Non-pigmented ciliary epithelial cell (primary cell): ENCODE data around the gene SORT1.

Source experiments
- DNase-seq: peaks from one replicate; pipeline ENCODE4 v3.0.0-alpha.2; 2010; ENCODE audit warnings: low read depth

SORT1 gene

GRCh38 chr1:109274533-109275476 is 122.9 kb downstream of the SORT1 start:
- DNase-seq, result no peak

- no peak for DNase-seq
Observed at GRCh38 chr1:109273570-109274288, 124.0 kb downstream of the SORT1 start.

GRCh38 chr1:109272831-109273547 is 124.7 kb downstream of the SORT1 start:
- DNase-seq, result no peak

DNA sequence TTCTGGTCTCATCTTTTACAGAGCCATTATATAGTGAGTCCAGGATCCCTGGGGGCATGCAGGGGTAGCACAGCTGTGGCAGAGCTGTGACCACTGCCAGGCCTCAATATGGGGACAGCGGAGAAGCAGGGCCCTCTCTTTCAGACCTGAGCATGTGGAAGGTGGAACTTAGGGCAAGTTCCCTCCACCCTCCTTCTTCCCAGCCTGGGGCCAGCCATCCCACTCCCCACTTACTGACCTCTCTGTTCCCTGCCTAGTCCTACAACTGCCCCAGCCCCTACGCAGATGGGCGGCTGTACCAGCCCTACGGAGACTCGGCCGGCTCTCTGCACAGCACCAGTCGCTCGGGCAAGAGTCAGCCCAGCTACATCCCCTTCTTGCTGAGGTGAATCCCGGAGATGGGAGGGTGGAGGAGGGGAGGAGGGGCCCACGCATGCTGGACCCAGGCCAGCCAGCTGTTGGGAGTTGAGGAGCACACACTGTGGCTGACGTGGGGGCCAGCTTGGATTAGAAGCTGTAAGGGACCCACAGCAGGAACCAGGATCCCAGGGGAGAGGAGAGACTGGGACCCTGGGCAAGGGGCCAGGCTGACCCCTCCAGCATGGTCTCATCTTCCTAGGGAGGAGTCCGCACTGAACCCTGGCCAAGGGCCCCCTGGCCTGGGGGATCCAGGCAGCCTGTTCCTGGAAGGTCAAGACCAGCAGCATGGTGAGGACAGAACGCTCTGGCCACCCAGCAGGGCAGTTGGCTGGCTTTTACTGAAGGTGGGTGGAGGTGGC is 125.5 kb downstream of the SORT1 start:
- DNase-seq, result no peak

DNA sequence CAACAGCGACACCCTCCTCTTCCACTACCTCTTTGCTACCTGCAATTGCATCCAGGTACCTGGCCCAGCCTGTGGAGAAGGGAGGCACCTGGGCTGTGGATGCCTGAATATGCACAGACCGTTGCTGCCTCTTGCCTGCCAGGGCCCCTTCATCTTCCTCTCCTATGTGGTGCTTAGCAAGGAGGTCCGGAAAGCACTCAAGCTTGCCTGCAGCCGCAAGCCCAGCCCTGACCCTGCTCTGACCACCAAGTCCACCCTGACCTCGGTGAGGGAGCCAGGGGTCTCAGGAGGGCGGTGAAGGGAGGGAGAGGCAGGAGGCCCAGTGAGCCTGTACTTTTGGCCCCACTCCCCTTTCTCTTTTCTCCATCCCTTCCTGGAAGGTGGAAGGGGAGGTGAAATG is 126.3 kb downstream of the SORT1 start:
- DNase-seq, result no peak

DNA sequence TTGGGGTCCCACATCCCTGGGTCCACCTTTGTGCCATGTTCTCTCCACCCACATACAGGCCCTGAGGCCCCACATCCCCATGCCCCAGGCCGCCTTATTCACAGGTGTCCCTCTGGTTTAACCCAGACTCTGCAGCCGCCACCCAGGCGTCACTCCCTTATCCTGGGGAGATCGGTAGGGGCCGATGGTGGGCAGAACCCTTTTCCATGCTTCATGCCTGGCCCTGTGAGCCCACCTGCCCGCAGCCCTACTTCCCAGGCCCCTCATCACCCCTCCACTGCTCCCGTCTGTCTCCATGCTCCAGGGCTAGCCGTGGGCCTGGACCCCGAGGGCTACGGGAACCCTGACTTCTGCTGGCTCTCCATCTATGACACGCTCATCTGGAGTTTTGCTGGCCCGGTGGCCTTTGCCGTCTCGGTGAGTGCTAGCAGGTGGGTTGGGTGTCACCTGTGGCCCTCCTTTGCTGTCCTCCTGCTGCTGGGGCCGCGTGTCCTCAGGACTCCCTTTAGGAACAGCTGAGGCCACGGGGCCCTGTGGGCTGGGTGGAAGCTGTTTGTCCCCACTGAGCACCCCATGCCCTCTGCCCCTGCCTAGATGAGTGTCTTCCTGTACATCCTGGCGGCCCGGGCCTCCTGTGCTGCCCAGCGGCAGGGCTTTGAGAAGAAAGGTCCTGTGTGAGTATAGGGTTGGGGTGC is 126.9 kb downstream of the SORT1 start:
- no peak for DNase-seq

DNA sequence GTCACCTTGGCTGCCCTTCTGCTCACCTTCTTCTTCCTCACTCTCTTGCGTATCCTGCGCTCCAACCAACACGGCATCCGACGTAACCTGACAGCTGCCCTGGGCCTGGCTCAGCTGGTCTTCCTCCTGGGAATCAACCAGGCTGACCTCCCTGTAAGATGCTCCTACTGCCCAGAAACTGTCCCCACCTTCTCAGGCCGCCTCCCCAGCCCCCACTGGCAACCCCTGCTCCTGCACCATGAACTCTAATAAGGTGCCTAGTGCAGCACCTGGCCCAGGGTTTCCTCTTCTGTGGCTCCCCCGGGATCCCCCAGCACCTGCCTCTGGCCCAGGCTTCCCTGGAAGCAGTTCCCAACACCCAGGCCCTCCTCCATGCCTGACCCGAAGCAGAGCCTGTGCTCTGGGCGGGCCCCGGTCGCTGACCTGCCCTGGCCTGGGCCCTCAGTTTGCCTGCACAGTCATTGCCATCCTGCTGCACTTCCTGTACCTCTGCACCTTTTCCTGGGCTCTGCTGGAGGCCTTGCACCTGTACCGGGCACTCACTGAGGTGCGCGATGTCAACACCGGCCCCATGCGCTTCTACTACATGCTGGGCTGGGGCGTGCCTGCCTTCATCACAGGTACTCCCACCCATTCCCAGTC is 127.6 kb downstream of the SORT1 start:
- no peak for DNase-seq

DNA sequence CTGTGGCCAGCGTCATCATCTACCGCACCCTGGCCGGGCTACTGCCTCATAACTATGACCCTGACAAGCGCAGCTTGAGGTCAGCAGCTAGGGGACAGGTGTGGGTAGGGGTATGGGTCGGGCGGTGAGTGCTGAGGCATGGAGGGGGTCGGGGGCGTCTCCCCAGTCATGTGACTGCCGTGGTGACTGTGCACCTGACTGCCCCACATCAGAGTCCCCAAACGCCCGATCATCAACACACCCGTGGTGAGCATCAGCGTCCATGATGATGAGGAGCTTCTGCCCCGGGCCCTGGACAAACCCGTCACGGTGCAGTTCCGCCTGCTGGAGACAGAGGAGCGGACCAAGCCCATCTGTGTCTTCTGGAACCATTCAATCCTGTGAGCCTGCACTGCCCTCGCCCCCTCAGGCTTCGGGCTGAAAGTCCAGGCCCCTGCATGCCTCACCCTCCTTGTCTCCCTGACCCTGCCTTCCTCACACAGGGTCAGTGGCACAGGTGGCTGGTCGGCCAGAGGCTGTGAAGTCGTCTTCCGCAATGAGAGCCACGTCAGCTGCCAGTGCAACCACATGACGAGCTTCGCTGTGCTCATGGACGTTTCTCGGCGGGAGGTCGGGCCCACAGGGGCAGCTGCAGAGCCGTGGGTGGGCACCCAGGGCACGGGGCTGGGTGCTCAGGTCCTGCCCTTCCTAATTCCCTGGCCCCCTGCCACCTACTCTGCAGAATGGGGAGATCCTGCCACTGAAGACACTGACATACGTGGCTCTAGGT is 128.3 kb downstream of the SORT1 start:
- no peak for DNase-seq

DNA sequence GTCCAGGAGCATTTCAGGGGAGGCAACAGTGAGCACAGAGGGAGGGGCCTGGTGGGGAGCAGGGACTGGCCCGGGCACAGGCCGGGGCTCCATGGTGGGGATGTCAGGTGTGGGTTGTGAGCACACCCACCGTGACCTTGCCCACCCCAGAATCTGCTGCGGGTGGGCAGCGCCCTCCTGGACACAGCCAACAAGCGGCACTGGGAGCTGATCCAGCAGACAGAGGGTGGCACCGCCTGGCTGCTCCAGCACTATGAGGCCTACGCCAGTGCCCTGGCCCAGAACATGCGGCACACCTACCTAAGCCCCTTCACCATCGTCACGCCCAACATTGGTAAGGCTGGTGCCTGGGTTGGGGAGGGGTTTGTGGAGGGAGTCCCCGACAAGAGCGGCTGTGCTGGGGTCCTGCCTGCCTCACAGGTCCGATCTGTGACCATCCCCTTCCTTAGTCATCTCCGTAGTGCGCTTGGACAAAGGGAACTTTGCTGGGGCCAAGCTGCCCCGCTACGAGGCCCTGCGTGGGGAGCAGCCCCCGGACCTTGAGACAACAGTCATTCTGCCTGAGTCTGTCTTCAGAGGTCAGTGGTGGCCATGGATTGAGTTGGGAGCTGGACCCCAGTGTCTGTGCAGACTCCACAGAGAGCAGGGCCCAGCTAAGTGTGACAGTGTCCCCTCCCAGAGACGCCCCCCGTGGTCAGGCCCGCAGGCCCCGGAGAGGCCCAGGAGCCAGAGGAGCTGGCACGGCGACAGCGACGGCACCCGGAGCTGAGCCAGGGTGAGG is 129.1 kb downstream of the SORT1 start:
- no peak for DNase-seq

GRCh38 chr1:109267743-109268300 is 129.9 kb downstream of the SORT1 start:
- DNase-seq, result no peak

DNA sequence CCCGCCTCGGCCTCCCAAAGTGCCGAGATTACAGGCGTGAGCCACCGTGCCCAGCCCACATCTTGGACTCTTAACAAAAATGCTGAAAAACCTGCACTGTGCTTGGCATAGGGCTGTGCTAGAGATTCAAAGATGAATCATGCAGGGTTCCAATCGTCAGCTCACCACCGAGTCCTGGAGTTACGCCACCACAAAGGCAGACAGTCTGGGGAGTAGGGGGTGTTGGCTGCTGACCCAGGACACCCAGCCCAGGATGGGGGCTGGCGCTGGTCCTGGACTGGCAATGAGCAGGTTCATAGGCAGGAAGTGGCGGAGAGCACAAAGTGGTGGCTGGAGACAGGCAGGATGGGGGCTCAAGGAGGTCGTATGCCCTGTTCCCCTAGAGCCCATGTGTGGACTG is 130.8 kb downstream of the SORT1 start:
- DNase-seq, result no peak

GRCh38 chr1:109265741-109266330 is 131.9 kb downstream of the SORT1 start:
- no peak for DNase-seq

GRCh38 chr1:109265016-109265415 is 132.7 kb downstream of the SORT1 start:
- no peak for DNase-seq

DNA sequence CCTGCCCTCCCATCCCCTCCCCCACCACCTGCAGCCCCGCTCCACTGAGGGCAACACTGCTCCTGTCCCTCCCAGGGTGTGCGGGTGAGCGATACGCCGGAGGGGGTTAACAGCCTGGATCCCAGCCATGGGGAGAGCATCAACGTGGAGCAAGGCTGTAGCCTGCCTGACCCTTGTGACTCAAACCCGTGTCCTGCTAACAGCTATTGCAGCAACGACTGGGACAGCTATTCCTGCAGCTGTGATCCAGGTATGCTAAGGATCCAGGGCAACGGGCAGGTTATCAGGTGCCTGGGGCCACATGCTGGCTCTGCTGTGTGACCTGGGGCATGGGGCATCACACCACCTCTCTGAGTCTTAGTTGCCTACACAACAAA is 133.4 kb downstream of the SORT1 start:
- no peak for DNase-seq

GRCh38 chr1:109263597-109264378 is 133.9 kb downstream of the SORT1 start:
- DNase-seq, result no peak

DNA sequence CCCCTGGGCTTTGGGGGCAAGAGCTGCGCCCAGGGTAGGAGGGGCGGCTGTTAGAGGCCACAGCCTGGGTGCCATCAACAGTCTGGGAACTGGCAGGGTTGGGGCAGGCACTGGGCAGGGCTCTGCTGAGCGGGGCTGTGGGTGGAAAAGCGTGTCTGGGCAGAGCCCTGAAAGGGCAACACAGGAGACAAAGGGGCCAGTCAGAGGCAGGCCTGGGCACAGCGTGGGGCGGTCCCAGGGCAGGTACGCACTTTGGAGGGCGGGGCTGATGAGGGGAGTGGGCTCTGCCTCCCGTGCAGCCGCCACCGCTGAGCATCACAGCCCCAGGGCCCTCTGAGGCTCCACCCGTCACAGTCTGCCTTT is 134.5 kb downstream of the SORT1 start:
- no peak for DNase-seq

- no peak for DNase-seq
Observed at GRCh38 chr1:109262231-109263055, 135.3 kb downstream of the SORT1 start.
